Activated naive CD4-positive, alpha-beta T cell treated with anti-CD3 and anti-CD28 coated beads, Interleukin-2, amount 10 ng/mL, durations not matched to agents 7 days and 5 days (primary cell): ENCODE results near the gene ABLIM1.

Experiments used
- CTCF ChIA-PET: fragments of 350-600 bp; sonication (Branson Sonifier 250); formaldehyde crosslinking; loops from one replicate; lab custom pipeline; 2021; ENCODE audit warnings: antibody characterized with exemption; lab: Charles Lee
- DNase-seq: peaks from one replicate; pipeline ENCODE4 v3.0.0-alpha.2; 2020
- H3K27ac Mint-ChIP-seq: one replicate; pipeline ENCODE4 v1.8.0; 2021; ENCODE audit warnings: mild to moderate bottlenecking, moderate library complexity, mixed read lengths
- H3K27me3 Mint-ChIP-seq: one replicate; pipeline ENCODE4 v1.8.0; 2021; ENCODE audit warnings: mild to moderate bottlenecking, mixed read lengths
- H3K36me3 Mint-ChIP-seq: one replicate; pipeline ENCODE4 v1.8.0; 2021; ENCODE audit warnings: mixed read lengths
- H3K4me1 Mint-ChIP-seq: one replicate; pipeline ENCODE4 v1.8.0; 2021; ENCODE audit warnings: mixed read lengths
- H3K4me3 Mint-ChIP-seq: one replicate; pipeline ENCODE4 v1.8.0; 2021; ENCODE audit warnings: mild to moderate bottlenecking, moderate library complexity, mixed read lengths
- H3K9me3 Mint-ChIP-seq: one replicate; pipeline ENCODE4 v1.8.0; 2021; ENCODE audit warnings: mixed read lengths

ABLIM1 gene

GRCh38 chr10:114685456-114685855 is 27.4 kb upstream of the ABLIM1 start:
- Mint-ChIP-seq H3K4me3 (no peak overlapping the region), H3K9me3 (no peaks in the 10 kb centered on the region), H3K27ac (no peak overlapping the region), H3K4me1 (no peaks in the 10 kb centered on the region), H3K27me3 (peaks cover 23% of the 10 kb centered on the region), H3K36me3 (no peaks in the 10 kb centered on the region)
- CTCF ChIA-PET: interaction anchor here (0.9 kb wide), 1 partner anchor 38 kb away, joined by 3 read pairs; no protein-coding TSS in a partner anchor
- no peak for DNase-seq

- no peak overlapping the region for H3K27ac Mint-ChIP-seq
- no peak overlapping the region for H3K4me3 Mint-ChIP-seq
- no peaks in the 10 kb centered on the region for H3K4me1 Mint-ChIP-seq
- peaks cover 22% of the 10 kb centered on the region for H3K27me3 Mint-ChIP-seq
- no peaks in the 10 kb centered on the region for H3K36me3 Mint-ChIP-seq
- CTCF ChIA-PET: no interaction called here
- no peaks in the 10 kb centered on the region for H3K9me3 Mint-ChIP-seq
- no peak for DNase-seq
These were observed 26.7 kb upstream of the ABLIM1 start for GRCh38 chr10:114684822-114685209.

GRCh38 chr10:114684084-114684821 is 26.2 kb upstream of the ABLIM1 start:
- Mint-ChIP-seq H3K36me3 (no peaks in the 10 kb centered on the region), H3K4me3 (no peak overlapping the region), H3K9me3 (no peaks in the 10 kb centered on the region), H3K27ac (no peak overlapping the region), H3K27me3 (peaks cover 18% of the 10 kb centered on the region), H3K4me1 (no peaks in the 10 kb centered on the region)
- CTCF ChIA-PET: no interaction called here
- DNase-seq: no peak

- CTCF ChIA-PET: no interaction called here
- H3K9me3 Mint-ChIP-seq: no peaks in the 10 kb centered on the region
- no peaks in the 10 kb centered on the region for H3K4me1 Mint-ChIP-seq
- no peak overlapping the region for H3K4me3 Mint-ChIP-seq
- no peak overlapping the region for H3K27ac Mint-ChIP-seq
- peaks cover 18% of the 10 kb centered on the region for H3K27me3 Mint-ChIP-seq
- H3K36me3 Mint-ChIP-seq: no peaks in the 10 kb centered on the region
- no peak for DNase-seq
These were observed 25.5 kb upstream of the ABLIM1 start for GRCh38 chr10:114683593-114683992.

DNA sequence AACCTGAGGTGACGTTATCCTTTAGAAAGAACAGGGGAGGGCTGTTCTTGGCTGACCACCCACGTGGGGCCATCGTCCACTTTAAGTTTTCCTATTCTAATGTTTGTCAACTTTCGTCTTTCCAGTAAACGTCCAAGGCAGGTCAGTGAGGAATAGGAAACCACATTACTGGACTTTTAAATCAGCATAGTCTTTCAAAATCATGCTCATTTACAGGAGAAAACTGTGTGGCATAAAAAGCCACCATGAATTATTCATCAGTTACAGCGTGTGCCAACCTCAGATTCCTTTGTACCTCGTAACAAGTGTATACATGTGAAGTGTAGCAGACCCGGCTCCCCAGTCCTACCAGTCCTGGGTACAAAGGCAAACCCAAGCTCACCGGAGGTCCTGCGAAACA is 25.1 kb upstream of the ABLIM1 start:
- Mint-ChIP-seq H3K36me3 (no peaks in the 10 kb centered on the region), H3K4me3 (no peak overlapping the region), H3K27me3 (peaks cover 18% of the 10 kb centered on the region), H3K4me1 (no peaks in the 10 kb centered on the region), H3K9me3 (no peaks in the 10 kb centered on the region), H3K27ac (no peak overlapping the region)
- DNase-seq: no peak
- CTCF ChIA-PET: no interaction called here

- Mint-ChIP-seq H3K9me3 (no peaks in the 10 kb centered on the region), H3K4me1 (no peaks in the 10 kb centered on the region), H3K36me3 (no peaks in the 10 kb centered on the region), H3K4me3 (no peak overlapping the region), H3K27me3 (peaks cover 18% of the 10 kb centered on the region), H3K27ac (no peak overlapping the region)
- DNase-seq: no peak
- CTCF ChIA-PET: no interaction called here
These were observed 24.5 kb upstream of the ABLIM1 start for GRCh38 chr10:114682532-114682931.

DNA sequence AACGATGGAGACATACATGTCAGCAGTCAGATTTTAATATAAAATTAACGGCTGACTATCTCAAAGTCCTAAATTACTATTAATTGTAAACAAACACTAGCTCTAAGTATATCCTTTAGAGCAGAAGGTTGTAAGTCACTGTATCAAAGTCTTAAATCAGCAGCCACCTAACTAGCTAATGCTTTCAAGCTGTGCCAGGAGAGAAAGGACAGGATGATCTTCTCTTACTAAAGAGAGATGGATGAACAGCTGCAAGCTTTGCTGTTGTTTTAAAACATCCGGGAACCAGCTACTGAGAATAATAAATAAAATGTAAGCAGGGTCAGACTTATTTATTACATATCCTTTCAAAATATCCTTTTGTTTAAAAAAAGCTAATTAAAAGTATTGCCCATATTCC is 24.0 kb upstream of the ABLIM1 start:
- Mint-ChIP-seq H3K4me1 (no peaks in the 10 kb centered on the region), H3K27ac (no peak overlapping the region), H3K4me3 (no peak overlapping the region), H3K9me3 (no peaks in the 10 kb centered on the region), H3K27me3 (peaks cover 18% of the 10 kb centered on the region), H3K36me3 (no peaks in the 10 kb centered on the region)
- no peak for DNase-seq
- CTCF ChIA-PET: no interaction called here

DNA sequence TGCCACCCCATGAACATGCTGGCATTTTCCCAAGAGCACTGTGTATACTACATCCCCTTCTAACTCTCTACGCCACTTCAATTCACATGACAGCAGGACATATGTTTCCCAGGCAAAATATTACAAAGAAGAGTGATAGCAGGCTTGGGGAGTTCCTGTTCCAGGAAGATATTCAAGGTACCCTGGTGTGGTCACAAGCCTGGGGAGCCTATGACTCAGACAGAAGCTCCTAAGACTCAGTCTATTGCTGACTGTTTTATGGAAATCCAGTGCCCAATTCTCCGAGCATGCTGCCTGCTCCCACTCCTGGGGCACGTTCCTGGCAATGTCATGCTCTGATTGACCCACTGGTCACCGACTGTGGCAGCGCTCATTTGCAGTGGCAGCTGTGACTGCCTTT is 23.5 kb upstream of the ABLIM1 start:
- no peak overlapping the region for H3K27ac Mint-ChIP-seq
- no peak for DNase-seq
- CTCF ChIA-PET: interaction anchor here (0.9 kb wide), 1 partner anchor 11 kb away, joined by 3 read pairs; no protein-coding TSS in a partner anchor
- peaks cover 17% of the 10 kb centered on the region for H3K27me3 Mint-ChIP-seq
- no peak overlapping the region for H3K4me3 Mint-ChIP-seq
- H3K4me1 Mint-ChIP-seq: no peaks in the 10 kb centered on the region
- no peaks in the 10 kb centered on the region for H3K36me3 Mint-ChIP-seq
- H3K9me3 Mint-ChIP-seq: no peaks in the 10 kb centered on the region

GRCh38 chr10:114680543-114681117 is 22.6 kb upstream of the ABLIM1 start:
- H3K27me3 Mint-ChIP-seq: peaks cover 12% of the 10 kb centered on the region
- no peak overlapping the region for H3K4me3 Mint-ChIP-seq
- DNase-seq: no peak
- H3K27ac Mint-ChIP-seq: no peak overlapping the region
- no peaks in the 10 kb centered on the region for H3K4me1 Mint-ChIP-seq
- CTCF ChIA-PET: interaction anchor here (0.6 to 0.9 kb wide), 2 partner anchors 10 to 131 kb away, joined by 3 read pairs; no protein-coding TSS in a partner anchor
- H3K36me3 Mint-ChIP-seq: no peaks in the 10 kb centered on the region
- no peaks in the 10 kb centered on the region for H3K9me3 Mint-ChIP-seq

DNA sequence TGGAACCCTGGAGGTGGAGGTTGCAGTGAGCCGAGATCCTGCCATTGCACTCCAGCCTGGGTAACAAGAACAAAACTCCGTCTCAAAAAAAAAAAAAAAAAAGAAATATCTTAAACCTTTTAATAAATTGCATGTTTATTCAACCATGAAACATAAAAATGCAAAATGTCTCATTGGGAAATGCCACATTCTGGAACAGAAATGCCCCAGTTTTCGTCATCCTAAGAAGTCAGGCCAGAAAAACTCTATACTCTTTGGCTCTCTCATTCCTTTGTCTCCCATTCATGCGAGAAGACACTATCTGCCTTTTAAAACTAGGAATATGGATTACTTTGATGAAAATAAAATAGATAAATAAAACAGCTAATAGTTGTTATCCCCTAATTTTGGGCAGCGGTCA is 21.5 kb upstream of the ABLIM1 start:
- CTCF ChIA-PET: no interaction called here
- Mint-ChIP-seq H3K27ac (no peak overlapping the region), H3K4me1 (no peaks in the 10 kb centered on the region), H3K27me3 (peaks cover 11% of the 10 kb centered on the region), H3K4me3 (no peak overlapping the region), H3K36me3 (no peaks in the 10 kb centered on the region), H3K9me3 (no peaks in the 10 kb centered on the region)
- no peak for DNase-seq

DNA sequence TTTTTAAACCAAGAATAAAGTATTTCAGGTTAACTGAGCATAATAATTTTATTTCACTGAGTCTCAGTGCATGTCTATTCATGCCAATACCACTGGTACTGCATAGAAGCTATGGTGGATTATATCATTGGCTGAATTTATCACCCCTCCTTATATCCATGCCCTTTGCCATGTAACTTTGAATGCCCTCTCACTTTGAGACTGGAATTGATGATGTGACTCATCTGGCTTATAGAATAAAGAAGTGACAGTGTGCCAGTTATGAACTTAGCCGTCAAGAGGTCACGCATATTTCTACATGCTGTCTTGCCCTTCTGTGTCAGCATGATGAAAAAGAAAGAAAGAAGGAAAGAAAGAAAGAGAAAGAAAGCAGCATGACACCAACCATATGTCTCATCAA is 20.7 kb upstream of the ABLIM1 start:
- Mint-ChIP-seq H3K27me3 (peaks cover 7% of the 10 kb centered on the region), H3K27ac (no peak overlapping the region), H3K9me3 (no peaks in the 10 kb centered on the region), H3K4me3 (no peak overlapping the region), H3K4me1 (no peaks in the 10 kb centered on the region), H3K36me3 (no peaks in the 10 kb centered on the region)
- DNase-seq: no peak
- CTCF ChIA-PET: no interaction called here

DNA sequence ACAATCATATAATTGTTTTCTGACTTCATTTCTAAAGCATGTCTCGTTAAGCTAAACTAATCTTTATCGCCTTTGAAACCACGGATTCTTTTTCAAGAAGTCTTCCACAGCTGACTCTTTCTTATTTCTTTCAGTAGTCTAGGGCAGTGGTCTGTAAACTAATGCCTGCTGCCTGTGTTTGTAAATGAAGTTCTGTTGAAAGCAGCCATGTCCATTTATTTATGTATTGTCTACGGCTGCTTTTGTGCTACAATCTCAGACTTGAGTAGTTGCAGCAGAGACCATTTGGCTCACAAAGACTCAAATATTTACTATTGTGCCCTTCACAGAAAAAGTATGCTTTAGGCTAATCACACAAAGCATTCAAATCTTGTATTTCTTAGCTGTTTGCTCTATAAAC is 20.3 kb upstream of the ABLIM1 start:
- CTCF ChIA-PET: no interaction called here
- Mint-ChIP-seq H3K27ac (no peak overlapping the region), H3K4me3 (no peak overlapping the region), H3K9me3 (no peaks in the 10 kb centered on the region), H3K27me3 (peaks cover 3% of the 10 kb centered on the region), H3K36me3 (no peaks in the 10 kb centered on the region), H3K4me1 (no peaks in the 10 kb centered on the region)
- DNase-seq: no peak

DNA sequence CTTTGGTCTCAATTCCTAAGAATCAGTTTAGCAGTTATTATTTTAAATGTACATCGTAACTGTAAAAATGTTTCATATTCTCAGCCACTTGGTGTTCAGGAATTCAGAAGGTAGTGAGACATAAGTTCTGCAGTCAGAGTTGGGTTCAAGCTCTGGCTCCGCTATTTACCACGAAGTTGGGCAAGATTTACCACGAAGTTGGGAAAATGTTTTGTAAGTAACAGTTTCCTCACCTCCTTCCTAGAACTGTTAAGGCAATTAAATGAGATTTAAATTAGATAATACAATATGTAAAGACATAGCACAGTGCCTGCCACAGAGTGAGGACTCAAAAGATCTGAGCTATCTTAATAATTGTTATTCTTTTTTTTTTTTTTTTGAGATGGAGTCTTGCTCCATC is 16.3 kb upstream of the ABLIM1 start:
- Mint-ChIP-seq H3K27me3 (peaks cover 8% of the 10 kb centered on the region), H3K4me3 (no peak overlapping the region), H3K36me3 (no peaks in the 10 kb centered on the region), H3K27ac (no peak overlapping the region), H3K4me1 (no peaks in the 10 kb centered on the region), H3K9me3 (no peaks in the 10 kb centered on the region)
- CTCF ChIA-PET: interaction anchor here (0.7 to 1.5 kb wide), 2 partner anchors 20 to 45 kb away, joined by 3 to 4 read pairs; no protein-coding TSS in a partner anchor
- no peak for DNase-seq

- H3K27me3 Mint-ChIP-seq: peaks cover 17% of the 10 kb centered on the region
- H3K4me3 Mint-ChIP-seq: no peak overlapping the region
- H3K36me3 Mint-ChIP-seq: no peaks in the 10 kb centered on the region
- no peak overlapping the region for H3K27ac Mint-ChIP-seq
- no peak for DNase-seq
- CTCF ChIA-PET: interaction anchor here (1.6 kb wide), 1 partner anchor 35 kb away, joined by 4 read pairs; no protein-coding TSS in a partner anchor
- H3K4me1 Mint-ChIP-seq: no peaks in the 10 kb centered on the region
- H3K9me3 Mint-ChIP-seq: no peaks in the 10 kb centered on the region
These were observed 11.6 kb upstream of the ABLIM1 start for GRCh38 chr10:114669648-114670047.
